Measurements from ENCODE around the gene METTL16.

The METTL16 gene

DNA sequence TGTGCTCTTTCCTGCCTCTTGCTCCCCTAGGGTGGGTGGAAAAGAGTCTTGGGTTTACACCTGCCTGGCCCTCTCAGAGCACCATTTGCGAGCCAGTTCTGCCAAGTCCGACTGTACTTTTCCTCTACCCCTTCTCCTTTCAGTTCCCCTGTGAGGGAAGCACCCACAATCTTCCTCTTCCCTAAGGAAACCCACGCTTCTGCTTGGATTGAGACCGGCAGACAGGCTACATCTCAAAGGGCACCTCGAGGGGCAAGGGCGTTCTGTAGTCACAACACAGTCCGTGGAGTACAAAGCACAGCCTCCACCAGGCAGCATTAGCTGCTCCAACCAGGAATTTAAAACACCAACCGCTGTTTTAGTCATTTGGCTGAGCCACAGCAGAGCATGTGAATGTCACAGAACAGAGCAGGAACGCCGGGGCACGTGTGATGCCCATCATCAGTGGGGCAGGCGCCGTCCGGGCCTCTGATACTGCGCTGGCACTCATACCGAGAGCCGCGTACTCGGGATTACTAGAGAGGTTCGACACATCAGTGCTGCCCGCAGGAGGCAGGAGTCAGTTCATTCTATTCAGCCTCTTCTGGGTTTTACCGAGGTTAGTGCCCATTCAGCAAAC is 97.1 kb downstream of the METTL16 start:
- no peak for DNase-seq (ENCODE audit: low read depth)

DNA sequence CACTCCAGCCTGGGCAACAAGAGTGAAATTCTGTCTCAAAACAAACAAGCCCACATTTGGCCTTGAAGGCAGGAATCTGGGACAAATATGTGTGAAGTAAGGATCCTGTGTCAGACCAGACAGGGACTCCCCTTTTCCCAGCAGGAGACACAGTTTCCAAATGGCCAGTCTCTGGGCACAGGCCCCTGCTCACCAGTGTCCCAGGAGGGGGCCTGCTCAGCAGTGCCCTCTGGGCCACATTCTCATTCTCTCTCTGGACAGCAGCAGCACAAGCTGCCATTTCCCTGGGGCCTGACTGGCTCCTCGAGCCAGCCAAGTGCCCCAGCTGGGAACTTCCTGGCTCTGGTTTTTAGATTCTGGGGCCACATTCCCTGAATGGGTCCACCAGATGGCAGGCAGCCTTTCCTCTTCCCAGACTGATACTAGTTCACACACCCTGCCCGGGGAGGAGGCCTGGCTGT is 99.1 kb downstream of the METTL16 start:
- no peak for DNase-seq (ENCODE audit: low read depth)

DNA sequence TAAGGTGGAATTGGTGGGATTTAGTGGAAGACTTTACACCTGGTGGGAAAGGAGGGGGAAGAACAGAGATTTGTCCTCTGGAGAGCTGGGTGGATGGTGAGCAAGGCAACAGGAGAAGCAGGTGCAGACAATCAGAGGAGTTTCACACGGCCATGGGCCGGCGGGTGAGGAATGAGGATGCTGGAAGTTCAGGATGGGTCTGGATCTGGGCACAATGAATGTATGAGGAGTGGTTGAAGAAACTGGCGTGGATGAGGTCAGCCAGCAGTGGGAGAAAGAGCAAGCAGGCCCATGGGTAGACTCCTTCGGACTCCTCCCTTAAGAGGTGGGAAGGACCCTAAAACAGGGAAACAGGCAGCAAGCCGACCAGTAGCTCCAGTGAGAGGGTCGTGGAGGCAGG is 100.7 kb downstream of the METTL16 start:
- DNase-seq (ENCODE audit: low read depth) = no peak

DNA sequence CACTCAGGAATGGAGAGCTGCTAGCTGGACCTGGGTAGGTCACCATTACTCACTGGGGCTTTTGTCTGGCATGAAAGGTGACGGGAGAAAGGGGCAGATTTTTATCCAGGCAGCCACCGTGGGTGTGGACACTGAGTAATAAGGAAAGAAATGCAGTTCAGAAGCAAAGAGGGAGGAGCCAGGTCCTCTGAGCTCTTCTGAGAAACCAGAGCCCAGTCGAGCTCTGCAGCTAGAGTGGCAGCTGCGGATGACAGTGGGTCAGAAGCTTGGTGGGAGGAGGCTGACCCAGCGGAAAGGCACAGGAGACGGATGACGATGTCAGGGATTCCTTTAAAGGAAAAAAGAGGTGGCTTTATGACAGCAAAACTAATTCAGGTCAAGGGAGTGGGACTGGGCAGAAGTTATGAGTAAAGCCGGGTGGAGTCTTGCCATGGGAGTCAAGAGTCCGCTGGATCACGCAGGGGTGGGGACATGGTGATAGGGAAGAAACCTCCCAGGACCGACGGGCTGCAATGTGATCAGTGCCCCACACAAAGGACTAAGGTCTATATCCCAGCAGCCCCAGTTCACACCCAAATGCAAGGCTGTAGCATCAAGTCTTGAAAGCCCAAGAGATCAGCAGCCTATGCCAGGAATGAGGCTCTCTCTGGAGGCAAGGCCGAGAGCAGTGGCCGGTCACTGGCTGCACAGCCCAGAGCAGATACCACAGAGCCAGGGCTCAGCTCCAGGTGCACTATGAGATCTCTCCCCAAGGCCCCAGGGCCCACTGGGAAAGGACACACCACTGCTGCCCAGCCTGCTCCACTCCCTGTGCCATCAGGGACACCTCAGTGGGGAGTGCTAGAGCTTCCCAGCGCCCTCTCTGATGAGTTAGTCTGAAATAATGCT is 104.5 kb downstream of the METTL16 start:
- DNase-seq (ENCODE audit: low read depth) = peak; percentile 87

DNA sequence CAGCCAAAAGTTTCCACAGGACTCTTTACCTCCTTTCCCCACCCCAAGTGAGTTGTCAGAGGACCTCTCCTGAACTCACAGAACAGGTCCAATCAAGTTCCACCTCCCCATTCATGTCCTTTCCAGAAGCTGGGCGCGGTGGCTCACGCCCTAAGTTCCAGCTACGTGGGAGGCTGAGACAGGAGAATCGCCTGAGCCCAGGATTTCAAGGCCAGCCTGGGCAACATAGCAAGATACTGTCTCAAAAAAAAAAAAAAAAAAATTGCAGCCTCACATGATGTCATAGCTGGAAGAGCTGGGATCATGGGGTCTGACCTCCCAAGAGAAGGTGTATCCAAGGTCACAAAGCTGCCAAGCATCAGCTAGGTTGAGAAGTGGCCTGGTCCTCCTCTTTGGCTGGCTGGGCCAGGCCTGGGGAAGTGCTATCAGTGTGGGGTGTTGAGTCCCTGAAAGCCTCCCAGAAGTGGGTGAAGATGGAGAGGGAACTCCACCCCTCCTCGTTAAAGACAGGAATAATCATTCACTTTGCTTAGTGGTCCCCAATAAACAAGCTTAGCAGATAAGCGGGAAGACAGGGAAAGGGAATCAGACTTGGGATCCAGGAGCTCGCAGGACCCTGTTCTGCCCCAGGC is 105.3 kb downstream of the METTL16 start:
- DNase-seq (ENCODE audit: low read depth) = no peak

DNA sequence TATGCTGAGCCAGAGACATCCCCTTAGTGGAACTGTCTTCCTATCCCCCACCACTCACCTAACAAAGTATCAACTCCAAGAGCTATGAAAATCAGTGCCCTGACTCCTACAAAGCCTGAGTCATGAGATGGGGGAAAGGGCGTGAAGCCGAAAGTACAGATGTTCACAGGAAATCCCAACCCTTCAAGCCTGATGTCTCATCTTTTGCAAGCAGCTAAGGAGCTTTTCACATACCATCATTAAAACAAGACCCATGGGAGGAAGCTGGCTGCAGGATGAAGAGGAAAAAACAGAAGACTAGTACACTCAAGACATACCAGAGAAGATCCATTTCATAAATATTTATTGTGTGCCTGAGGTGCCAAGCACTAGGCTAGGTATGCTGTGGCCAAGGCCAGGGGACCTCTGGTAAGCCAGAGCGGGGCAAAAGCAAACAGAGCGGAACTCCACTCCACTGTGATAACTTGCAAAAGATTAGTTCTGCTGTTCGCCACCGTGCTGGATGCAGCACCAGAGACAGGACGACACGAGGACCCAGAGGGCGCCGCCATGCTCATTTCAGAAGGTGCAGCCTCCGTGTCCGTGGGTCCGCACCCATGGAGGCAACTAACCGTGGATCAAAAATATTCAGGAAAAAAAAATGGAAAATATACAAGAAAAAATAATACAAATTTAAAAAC is 106.3 kb downstream of the METTL16 start:
- no peak for DNase-seq (ENCODE audit: low read depth)

DNA sequence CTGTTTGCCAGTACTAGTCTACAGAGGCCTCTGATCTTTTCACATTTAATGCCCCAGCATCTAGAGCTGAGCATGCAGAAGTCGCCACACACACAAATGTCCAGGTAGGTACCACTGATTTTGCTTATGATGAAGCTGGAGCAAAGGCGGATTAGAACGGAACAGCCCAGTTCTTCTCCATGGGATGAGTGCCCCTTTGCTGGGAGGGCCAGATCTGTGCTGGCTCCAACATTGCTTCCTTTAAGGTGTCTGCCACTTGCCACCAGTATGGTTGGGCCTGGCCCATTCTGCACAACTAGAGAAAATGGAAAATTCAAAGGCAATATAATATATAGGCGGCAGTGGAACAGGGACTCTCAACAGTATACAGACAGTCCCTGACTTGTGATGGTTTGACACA is 108.6 kb downstream of the METTL16 start:
- DNase-seq (ENCODE audit: low read depth) = no peak

DNA sequence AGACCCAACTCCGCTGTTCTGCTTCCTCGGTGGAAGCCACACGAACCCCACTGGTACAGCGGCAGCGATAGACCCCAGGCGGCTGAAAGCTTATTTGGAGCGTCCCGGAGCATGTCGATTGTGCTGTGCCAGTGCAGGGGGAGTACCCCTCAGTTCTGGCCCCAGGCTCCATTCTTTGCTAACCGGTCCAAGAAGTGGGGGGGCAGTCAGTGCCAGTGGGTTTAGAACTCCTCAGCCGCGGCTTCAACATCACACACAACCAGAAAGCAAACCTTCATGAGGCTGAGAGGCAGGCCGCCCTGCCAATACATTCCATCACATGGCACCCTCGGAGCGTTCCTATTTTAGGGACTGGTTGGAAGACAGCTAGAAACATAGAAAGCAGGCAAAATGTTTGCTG is 109.1 kb downstream of the METTL16 start:
- no peak for DNase-seq (ENCODE audit: low read depth)

DNA sequence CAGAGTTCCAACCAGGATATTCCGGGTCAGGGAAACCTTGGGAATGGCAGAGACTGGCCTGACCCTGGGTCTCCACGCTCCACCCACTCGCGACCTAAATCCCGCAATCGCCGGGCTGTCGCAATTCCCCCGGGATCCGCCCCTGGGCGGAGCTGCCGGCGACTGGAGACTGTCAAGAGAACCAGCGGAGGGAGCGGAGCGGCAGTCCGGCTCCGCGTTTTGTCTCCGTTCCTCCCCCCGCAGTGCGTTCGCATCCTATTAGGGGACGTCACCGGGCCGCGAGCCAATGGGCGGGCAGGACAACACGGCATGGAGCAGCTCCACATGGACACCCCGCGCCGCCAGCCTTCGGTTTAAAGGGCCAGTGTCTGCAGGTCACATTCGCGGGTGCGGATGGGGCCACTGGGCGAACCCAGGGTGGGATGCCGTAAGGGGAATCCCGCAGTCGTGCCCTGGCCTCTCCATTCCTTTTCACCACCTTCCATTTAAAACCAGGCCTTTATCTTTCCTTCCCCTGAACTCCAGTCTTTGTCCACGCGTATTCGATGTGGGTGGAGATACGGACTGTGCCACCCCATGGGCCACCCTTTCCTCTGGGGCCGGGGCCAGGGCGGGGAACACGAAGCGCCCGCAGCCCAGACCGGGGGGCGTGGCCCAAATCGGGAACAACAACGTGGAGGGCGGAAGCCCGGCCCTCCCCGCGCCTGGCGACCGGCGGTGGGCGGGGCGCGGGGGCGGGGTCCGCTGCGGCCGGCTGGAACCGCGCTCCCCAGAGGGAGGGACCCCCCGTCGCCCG is 110.1 kb downstream of the METTL16 start:
- DNase-seq (ENCODE audit: low read depth) = peak; percentile 94

DNA sequence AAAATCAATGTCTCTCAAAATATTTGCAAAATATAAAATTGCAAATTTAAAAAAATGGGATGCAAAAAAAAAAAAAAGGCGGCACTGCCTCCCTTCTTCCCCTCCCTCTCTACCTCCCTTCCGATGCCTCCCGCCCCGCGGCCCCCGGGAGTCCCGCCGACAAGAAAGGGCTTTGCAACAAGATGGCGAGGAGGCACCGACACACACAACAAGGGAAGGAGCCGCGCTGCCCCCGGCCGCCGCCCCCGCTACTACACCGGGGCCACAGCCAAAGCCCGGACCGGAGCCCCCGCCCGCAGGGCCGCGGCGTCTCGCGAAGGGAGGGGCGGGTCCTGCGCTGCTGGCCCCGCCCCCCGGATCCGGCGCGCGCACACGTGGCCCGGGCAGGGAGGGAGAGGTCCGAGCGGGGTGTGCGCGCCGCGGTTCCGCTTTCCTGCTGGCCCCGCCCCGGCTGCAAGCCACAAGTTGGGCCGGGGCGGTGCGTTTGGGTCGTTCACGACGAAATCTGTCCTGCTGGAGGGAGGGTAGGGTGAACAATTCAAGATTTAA is 110.7 kb downstream of the METTL16 start, which contains the start of gene MNT:
TSS of gene MNT (minus strand) at position 184 of the 549 bp plus-strand sequence. CDS start 348 bp downstream, outside the sequence.
- DNase-seq (ENCODE audit: low read depth) = no peak

DNA sequence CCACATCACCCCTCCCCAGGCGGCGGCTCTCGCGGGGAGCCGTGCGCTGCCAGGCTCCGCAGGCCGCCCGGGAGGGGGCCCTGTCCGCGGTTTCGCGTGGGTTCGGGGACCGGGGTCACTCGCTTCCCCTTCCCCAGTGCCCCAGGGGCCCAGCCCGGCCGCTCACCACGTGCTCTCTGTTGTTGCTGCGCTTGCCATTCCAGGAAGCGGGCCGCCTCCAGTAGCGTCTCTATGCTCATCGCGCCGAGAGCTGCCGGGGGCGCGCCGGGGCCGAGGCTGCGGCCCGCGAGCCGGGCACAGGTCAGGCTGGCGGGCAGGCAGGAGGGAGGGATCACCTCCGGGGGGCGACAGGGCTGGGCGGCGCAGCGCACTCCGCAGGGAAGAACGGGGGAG is 111.2 kb downstream of the METTL16 start:
- no peak for DNase-seq (ENCODE audit: low read depth)

DNA sequence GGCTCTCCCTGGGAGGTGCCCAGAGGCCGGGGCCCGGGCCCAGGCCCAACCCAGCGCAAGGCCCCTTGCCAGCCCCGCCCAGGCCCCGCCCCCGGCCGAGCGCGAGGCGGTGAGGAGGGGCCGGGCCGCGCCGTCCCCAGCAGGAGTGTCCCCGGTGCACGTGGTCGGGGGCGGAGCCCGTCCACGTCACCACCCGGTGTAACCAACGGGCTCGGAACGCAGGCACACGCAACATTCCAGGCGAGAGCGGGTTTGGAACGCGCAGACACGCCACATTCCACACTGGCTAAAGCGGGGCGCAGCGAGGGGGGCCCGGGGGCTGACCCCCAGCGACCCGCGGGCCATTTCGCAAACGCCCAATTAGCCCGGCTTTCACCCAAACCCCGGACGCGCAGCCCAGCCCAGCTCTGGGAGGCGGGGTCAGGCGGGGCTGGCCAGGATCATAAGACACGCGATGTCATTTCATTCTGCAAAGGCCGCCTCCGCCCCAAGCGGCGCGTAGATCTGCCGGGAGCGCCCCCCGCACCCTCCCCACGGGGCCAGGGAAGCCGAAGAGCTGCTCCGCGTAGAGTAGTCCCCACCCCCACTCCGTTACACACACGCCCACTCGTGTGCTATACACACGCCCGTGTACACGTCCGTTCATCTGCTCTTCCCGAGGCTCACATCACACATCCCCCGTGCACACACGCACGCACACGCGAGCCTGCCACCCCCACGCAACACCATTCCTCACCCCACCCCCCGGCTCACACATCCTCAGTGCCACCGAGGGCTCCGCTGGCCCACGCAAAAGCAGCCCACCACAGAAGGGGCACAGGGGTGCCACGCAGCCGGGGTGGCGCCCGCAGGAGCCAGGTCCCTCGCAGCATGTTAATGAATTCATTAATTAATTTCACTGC is 111.9 kb downstream of the METTL16 start:
- DNase-seq (ENCODE audit: low read depth) = peak; percentile 74

DNA sequence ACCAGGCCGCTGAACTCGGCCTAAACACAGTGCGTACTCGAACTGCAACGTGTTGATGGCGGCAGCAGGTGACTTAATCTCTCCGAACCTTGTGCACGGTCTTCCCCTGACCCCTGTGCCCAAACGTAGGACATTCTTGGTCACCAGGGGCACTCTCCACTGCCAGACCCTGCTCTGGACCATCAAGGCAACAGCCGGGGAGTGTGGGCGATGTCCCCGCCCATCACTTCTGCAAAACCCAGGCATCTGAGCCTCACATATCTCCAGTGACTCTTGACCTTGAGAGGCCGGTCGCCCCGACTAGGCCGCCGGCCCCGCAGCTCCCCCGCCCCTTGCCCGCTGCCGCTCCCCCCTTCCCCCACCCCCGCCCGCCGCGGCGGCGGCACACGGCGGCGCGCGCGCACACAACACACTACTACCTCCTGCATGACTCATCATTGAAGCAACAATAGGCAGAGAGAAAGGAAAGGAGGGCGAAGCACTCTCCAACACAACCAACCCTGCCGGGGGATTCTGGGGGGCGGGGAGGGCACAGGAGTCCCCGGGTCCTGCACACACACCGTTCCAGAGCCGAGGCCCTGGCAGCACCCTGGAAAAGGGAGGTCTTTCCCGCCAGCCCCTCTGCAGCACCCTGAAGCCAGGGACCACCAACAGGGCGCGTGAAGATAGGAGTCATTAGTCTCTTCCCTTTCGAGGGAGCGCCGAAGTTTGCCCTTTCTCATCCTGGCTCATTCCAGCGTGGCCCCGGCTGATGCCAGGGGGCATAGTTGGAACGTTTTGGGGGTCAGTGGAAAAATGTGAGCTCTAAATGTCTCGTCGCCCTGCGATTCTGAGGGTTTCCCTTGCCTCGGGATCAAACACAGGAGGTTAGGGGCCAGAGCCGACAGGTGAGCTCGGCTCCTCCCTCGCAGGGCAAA is 112.8 kb downstream of the METTL16 start:
- DNase-seq (ENCODE audit: low read depth) = no peak

DNA sequence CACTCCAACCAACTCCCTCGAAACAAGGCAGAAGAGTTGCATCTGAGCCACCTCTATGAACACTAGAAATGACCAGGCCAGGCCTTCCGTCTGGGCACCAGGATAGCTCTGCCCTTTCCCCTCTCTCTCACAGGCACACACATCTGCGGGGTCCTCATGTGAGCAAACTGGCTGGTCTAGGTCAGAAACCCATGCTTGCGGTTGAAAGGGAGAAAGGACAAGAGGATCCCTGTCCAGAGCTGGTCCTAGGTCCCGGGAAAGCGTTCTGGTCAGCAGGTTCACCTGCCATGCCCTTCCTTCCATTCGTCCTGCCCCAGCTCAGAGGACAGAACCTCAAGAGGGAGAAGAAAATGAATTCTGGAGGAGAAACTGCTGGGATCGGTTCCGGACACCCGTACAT is 113.5 kb downstream of the METTL16 start:
- no peak for DNase-seq (ENCODE audit: low read depth)

DNA sequence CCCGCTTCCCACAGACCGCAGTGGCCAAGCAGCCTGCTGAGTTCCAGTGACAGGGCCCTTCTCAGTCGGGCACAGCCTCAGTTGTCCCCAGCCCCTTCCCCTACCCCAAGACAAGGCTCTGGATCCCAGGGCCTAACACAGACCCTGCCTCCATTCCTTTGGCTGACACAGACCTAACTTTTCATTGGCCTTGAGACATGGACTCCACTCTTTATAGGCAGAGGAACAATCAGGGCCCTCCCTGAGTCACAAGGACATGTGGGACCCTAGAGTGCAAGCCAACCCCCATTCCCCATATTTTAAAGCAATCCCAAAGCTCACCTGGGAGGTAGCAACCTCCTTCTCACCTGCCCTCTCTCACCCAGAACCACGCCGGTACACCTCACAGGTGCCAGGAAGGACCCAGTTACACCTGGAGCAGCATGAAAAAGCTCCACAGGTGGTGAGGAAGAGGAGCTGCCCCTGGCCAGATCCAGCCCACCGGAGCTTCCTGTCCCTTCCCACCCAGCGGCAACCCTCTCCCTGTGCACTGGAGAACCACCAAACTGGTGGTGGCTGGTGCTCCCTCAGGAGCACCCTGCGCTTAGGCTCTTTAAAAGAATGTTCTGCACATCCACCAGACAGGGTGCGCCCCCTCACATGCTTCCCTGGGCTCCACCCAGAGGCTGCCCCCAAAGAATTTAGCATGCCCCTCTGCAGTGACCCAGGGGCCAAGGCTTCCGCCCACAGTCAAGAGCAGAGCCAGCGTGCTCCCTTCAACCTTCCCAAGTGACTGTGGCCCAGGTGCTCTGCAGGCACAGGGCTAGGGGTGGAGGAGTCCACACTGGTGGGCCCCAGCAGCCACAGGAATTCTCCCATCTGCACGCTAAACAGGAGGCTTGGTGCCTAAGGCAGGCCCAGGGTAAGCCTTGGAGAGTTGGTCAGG is 114.2 kb downstream of the METTL16 start:
- DNase-seq (ENCODE audit: low read depth) = no peak

DNA sequence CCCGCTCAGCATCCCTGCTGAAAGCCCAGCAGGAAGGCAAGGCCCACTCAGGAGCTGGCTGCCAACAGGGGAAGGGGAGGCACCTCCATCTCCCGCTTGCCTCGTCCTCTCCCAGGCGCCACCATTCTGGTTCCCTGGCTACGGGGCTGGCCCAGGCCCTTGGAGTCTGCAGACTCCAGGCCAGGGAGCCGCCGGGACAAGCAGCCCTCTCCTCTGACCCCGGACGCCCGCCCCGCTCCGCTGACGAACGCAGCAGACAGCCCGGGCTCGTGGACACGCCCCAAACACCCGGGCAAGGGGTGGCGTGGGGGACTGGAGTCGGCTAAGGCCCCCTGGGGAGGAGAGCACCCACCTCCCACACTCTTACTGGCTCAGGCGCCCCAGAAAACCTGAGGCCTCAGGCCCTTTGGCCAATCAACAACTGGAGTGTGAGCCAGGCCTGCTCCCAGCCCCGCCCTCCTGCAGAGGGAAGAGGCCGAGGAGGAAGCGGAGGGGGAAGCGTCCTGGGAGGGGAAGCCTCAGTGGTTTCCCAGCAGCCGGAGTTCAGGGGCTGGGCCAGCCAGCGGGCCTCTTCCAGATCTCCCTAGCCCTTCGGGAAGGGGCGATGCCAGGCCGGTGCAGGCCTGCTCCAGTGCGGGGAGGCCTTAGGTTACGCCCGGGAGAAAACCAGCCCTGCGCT is 115.0 kb downstream of the METTL16 start:
- no peak for DNase-seq (ENCODE audit: low read depth)

DNA sequence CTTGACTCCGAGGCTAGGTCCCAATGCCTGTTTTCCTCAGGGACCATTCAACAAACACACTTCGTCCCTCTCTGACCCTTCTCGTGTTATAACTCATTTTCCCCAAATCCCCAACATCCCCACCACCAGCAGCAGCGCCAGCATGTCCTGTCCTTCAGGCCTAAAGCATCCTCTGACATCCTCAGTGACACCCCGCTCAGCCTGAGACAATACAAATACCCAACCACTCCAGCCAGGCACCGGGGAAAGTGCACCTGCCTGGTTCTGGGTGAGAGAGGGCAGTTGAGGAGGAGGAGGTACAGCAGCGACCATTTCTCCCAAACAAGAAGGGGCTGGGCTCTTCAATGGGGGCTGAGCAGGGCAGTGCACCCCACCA is 115.5 kb downstream of the METTL16 start:
- no peak for DNase-seq (ENCODE audit: low read depth)
